Measurements from ENCODE around the gene TXNRD1.
"Not testable (repeated sequence)": the region's sequence is repeated elsewhere in the genome, so short reads cannot be mapped to it uniquely, and the experiment has no call there.

Gene TXNRD1

GRCh38 chr12:104190641-104191176 is 24.9 kb upstream of the TXNRD1 start:
- no peak for DNase-seq (ENCODE audit: low spot score)

GRCh38 chr12:104197264-104197663 is 18.3 kb upstream of the TXNRD1 start:
- DNase-seq (ENCODE audit: low spot score) = peak; percentile 45

GRCh38 chr12:104199964-104200363 is 15.6 kb upstream of the TXNRD1 start:
- no peak for DNase-seq (ENCODE audit: low spot score)

GRCh38 chr12:104201238-104202001 is 14.2 kb upstream of the TXNRD1 start:
- DNase-seq (ENCODE audit: low spot score) = peak; percentile 71

GRCh38 chr12:104204690-104205480 is 10.7 kb upstream of the TXNRD1 start:
- no peak for DNase-seq (ENCODE audit: low spot score)

GRCh38 chr12:104207416-104208205 is 8.0 kb upstream of the TXNRD1 start:
- DNase-seq (ENCODE audit: low spot score) = no peak

- DNase-seq (ENCODE audit: low spot score) = no peak
Observed at GRCh38 chr12:104212516-104212915, 3.1 kb upstream of the TXNRD1 start.

- peak; percentile 84 for DNase-seq (ENCODE audit: low spot score)
Observed at GRCh38 chr12:104213952-104214351, 1.6 kb upstream of the TXNRD1 start.

- DNase-seq (ENCODE audit: low spot score) = no peak
Observed at GRCh38 chr12:104216521-104216924, 944 bp downstream of the TXNRD1 start.

GRCh38 chr12:104218506-104218905 is 2.9 kb downstream of the TXNRD1 start:
- DNase-seq (ENCODE audit: low spot score) = not testable (repeated sequence)

GRCh38 chr12:104218935-104219334 is 3.4 kb downstream of the TXNRD1 start:
- no peak for DNase-seq (ENCODE audit: low spot score)

GRCh38 chr12:104219361-104219892 is 3.8 kb downstream of the TXNRD1 start:
- peak; percentile 86 for DNase-seq (ENCODE audit: low spot score)

GRCh38 chr12:104219908-104220404 is 4.4 kb downstream of the TXNRD1 start:
- DNase-seq (ENCODE audit: low spot score) = peak; percentile 53

- no peak for DNase-seq (ENCODE audit: low spot score)
Observed at GRCh38 chr12:104220931-104221330, 5.4 kb downstream of the TXNRD1 start.

GRCh38 chr12:104222976-104223375 is 7.4 kb downstream of the TXNRD1 start:
- no peak for DNase-seq (ENCODE audit: low spot score)

- no peak for DNase-seq (ENCODE audit: low spot score)
Observed at GRCh38 chr12:104223712-104224111, 8.1 kb downstream of the TXNRD1 start.

- DNase-seq (ENCODE audit: low spot score) = peak; percentile 34
Observed at GRCh38 chr12:104226672-104227071, 11.1 kb downstream of the TXNRD1 start.

- no peak for DNase-seq (ENCODE audit: low spot score)
Observed at GRCh38 chr12:104230304-104231095, 14.9 kb downstream of the TXNRD1 start.

GRCh38 chr12:104232609-104233280 is 17.2 kb downstream of the TXNRD1 start:
- no peak for DNase-seq (ENCODE audit: low spot score)

GRCh38 chr12:104234926-104235499 is 19.4 kb downstream of the TXNRD1 start:
- no peak for DNase-seq (ENCODE audit: low spot score)

All from GM03348 (cell line).